HG03520 (cell line): ENCODE results near the gene RILPL2.
"Not testable (repeated sequence)": the region's sequence is repeated elsewhere in the genome, so short reads cannot be mapped to it uniquely, and the experiment has no call there.

Source experiments
- ATAC-seq: cut with Tn5 transposase; IDR thresholded peaks from one replicate; pipeline ENCODE4 v1.9.1; 2021; ENCODE audit warnings: mild to moderate bottlenecking, moderate library complexity; ENCODE audit not compliant: unreplicated experiment

RILPL2 gene

GRCh38 chr12:123407269-123407668, 29.2 kb downstream of the RILPL2 start:
- not testable (repeated sequence) for ATAC-seq

DNA sequence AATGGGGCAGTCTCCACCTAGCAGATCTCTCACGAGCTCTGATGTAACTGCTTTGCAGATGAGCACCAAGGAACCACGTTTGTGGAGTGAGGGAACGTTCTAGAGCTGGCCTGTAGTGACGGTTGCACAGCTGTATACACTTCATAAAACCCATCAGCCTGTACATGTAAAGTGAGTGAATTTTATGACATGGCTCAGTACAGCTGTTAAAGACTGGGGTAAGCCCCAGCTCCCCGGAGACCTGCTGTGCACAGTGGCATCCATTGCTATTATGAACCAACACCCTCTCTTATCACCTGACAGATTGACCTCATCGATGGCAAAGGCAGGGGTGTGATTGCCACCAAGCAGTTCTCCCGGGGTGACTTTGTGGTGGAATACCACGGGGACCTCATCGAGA, 31.9 kb downstream of the RILPL2 start:
- ATAC-seq, result no peak

DNA sequence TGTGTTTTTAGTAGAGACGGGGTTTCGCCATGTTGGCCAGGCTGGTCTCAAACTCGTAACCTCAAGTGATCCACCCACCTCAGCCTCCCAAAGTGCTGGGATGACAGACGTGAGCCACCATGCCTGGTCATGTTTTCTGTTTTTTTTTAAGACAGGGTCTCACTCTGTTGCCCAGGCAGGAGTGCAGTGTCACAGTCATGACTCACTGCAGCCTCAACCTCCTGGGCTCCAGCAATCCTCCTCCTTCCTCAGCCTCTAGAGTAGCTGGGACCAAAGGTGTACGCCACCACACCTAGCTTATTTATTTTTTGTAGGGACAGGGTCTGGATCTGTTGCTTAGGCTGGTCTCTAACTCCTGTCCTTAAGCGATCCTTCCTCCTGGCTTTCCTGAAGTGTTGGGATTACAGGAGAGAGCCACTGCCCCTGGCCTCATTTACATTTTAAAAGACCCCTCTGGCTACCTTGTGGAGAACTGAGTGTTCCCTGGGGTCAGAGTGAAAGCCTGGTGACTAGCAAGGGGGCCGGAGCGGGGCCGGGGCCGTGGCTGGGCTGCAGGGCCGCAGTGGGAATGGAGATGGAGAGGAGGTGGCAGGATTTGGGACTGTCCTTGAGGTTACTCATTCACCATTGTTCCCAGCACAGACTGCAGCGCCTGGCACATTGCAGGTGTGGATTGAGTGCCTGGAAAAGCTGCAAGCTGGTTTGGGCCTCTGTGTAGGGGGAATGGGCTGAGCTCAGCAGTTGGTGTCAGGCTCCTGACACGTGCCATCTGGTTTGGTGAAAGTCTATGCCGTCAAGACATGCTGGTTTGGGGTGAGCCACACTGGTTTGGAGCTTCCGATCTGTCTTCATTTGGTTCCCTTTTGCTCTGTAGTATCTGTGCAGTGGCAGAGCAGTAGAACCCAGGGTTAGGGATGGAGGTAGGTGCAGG, 34.5 kb downstream of the RILPL2 start:
- ATAC-seq, result no peak

GRCh38 chr12:123399255-123399617, 37.2 kb downstream of the RILPL2 start:
- ATAC-seq, result no peak

GRCh38 chr12:123398550-123399254, 37.8 kb downstream of the RILPL2 start:
- ATAC-seq, result no peak

DNA sequence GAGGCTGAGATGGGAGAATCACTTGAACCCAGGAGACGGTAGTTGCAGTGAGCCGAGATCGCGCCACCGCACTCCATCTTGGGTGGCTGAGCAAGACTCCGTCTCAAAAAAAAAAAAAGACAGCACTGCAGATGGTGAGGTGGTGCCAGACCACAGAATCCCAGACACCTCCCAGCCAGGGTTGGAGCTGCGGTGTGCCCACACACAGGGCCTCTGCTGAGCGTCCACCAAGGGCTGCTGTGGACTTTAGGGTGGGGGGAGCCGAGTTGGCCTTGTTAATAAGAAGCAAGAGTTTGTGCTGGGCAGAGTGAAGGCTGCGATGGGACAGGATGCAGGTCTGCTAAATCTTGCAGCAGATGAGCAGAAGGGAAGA, 38.3 kb downstream of the RILPL2 start:
- no peak for ATAC-seq

DNA sequence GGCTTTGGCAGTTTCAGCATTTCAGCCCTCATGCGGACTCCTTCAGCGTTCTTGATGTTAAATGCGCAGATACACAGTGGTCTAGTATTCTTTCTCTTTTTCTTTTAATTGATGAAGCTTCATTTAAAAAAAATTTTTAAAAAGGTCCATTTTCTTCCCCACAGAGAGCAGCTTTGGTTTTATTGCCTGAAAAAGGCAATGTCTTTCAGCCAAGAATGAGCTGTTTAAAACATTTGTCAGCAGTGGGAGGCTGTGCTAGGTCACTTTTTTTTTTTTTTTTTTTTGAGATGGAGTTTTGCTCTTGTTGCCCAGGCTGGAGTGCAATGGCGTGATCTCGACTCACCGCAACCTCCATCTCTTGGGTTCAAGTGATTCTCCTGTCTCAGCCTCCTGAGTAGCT, 39.1 kb downstream of the RILPL2 start:
- ATAC-seq, result no peak

GRCh38 chr12:123396954-123397353, 39.5 kb downstream of the RILPL2 start:
- ATAC-seq, result no peak

DNA sequence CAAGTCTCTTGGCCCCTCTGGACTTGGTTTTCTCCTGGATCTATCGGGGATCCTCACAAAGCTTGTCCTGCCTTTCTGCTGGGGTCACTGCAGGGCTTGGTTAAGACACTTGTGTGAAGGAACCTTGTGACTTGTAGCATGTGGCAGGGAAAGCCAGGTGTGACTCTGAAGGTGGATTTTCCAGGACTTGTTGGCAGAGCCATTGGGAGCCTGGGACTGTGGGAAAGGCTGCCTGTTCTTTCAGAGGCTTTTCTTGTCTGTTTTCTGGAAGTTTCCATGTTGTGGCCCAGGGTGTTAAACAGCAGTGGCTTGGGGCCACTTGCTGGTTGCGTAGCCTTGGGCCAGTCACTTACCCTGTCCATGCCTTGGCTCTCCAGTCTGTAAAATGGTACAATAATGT, 39.9 kb downstream of the RILPL2 start:
- no peak for ATAC-seq

DNA sequence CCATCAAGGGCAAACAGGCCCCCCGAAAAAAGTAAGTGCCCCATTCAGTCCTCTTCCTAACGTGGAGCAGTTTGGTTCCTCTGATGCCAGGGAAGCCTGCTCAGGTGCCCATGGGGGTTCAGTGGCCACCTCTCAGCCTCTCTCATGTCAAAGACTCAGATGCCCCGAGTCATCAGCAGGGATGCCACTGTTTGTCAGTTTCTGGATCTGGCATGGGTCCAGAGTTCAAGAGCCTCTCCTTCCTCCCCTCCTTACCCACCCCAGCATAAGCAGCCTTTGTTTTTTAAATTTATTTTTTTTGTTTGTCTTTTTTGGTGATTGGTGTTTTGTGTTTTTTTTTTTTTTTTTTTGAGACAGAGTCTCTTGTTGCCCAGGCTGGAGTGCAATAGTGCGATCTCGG, 41.2 kb downstream of the RILPL2 start:
- no peak for ATAC-seq

GRCh38 chr12:123393747-123394146, 42.7 kb downstream of the RILPL2 start:
- no peak for ATAC-seq

- ATAC-seq, result no peak
These were observed 44.7 kb downstream of the RILPL2 start for GRCh38 chr12:123391546-123392343.

DNA sequence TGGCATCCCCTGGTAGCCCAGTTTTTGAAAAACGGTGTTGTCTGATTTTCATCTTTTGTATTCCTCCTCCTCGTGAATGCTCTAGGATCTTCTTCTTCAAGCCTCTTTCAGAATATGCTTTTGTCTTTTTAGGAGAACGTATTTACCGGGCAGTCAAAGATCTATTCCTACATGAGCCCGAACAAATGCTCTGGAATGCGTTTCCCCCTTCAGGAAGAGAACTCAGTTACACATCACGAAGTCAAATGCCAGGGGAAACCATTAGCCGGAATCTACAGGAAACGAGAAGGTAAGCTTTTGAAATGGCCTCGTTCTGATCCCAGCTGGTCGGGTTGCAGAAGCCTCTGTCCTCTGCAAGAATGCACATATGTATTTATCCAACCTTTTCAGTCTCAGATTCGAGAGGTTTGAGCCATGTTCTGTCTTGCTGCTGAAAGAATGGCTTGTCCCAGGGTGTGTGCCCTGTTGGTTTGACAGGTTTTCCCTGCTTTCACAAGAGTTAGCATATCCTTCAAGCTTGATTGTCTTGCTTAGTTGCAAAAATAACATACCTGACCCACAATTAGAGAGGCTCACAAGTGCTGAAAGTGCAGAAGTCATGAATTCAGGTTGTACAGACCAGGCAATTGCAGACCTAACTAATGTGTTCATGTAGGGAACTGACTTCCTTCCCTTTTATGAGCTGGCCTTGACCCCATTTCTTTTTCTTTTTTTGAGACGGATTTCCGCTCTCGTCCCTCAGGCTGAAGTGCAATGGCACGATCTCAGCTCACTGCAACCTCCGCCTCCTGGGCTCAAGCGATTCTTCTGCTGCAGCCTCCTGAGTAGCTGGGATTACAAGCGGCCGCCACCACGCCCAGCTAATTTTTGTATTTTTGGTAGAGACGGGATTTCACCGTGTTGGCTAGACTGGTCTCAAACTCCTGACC, 45.7 kb downstream of the RILPL2 start:
- no peak for ATAC-seq

- no peak for ATAC-seq
These were observed 46.7 kb downstream of the RILPL2 start for GRCh38 chr12:123389560-123390351.

DNA sequence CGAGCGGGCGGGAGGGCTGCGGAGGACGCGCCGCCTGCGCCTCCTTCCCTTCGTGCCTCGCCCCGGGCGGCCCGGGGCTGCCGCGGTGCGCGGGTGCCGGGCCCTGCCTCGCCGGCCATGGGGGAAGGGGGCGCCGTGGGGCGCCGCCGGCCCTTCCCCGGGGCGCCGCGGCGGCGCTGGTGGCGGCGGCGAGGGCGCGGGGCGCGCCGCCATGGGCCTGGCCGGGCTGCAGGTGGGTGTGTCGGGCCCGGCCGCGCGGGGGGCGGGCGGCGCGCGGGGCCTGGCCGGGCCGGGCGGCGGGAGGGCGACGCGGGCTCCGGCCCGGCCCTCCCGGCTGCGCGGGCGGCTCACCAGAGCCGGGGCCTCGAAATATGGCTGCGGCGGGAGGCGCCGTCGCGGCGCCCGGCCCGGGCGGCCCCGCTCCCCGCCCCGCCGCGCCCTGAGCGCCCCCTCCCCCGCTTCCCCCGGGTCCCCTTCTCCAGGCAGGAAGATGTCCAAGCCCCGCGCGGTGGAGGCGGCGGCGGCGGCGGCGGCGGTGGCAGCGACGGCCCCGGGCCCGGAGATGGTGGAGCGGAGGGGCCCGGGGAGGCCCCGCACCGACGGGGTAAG, 47.4 kb downstream of the RILPL2 start:
- peak; percentile 10 for ATAC-seq

GRCh38 chr12:123388177-123388950, 48.1 kb downstream of the RILPL2 start:
- ATAC-seq, result peak; percentile 29

GRCh38 chr12:123387508-123388176, 48.8 kb downstream of the RILPL2 start:
- no peak for ATAC-seq

DNA sequence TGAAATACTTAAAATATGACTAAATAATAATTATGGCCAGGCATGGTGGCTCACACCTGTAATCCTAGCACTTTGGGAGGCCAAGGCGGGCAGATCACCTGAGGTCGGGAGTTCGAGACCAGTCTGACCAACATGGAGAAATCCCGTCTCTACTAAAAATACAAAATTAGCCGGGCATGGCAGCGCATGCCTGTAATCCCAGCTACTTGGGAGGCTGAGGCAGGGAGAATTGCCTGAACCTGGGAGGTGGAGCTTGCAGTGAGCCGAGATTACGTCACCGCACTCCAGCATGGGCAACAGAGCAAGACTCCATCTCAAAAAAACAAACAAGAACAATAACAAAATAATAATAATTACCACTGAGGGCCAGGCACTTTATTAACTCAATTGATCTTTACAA, 50.9 kb downstream of the RILPL2 start:
- not testable (repeated sequence) for ATAC-seq
